Body of pancreas (tissue), 4 donors: Measurements from ENCODE around the gene AMBRA1.

Source experiments
- POLR2A ChIP-seq, 3 donors: fragments of 450-650 bp; IDR thresholded peaks; one replicate each; pipeline ENCODE4 v1.6.1; 2016; ENCODE audit warnings: antibody characterized with exemption in 3 of 3, mild to moderate bottlenecking in 2 of 3
- TF ChIP-seq, protein P1 (sequence below), 7 experiments: fragments of 450-650 bp in 4 of 7; fragments of 200-600 bp in 3 of 7; sonication (generic) in 3 of 7; IDR thresholded peaks; one replicate each; pipeline ENCODE4 v1.5.1; 2016 to 2019; ENCODE audit warnings: antibody characterized with exemption in 7 of 7

DNA sequence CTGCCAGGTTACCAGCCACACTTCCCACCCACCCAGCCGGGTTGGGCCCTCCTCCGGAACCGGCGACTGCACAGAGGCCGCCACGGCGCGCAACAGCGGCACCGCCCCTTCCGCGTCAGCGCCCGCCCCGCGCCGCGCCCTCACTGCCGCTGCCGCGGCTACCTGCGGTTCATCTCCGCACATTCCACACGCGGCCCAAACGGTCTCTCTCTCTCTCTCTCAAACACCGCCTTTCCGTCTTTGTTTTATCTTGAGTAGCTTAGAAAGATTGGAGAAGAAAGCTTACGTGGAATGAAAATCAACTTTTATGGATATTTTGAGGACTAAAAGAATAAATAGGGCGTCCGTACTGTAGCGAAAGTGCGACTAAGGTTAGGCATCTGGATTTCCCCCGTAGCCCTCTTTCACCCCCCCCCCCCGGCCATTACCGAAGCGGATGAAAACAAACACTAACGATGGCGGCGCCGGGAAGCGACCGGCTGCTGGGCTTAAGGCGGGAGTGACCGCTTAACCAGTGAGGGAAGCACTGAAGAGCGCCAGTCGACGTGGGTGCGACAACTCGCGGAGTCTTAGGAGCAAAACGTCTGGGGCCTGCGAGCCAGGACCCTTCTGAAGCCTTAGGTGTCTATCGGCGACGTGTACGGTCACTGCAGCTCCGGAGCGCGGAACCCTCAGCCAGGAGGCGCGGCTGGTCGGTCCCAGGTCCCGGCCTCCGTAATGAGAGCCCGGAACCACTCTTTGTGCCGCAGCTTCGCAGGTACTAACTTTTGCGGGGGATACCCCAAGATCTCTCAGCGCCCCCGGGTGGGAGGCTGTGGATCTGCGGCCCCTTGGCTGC lies 23.5 kb upstream of the AMBRA1 start, which contains the start of the genes ATG13 and HARBI1:
- TF ChIP-seq, protein P1, sequence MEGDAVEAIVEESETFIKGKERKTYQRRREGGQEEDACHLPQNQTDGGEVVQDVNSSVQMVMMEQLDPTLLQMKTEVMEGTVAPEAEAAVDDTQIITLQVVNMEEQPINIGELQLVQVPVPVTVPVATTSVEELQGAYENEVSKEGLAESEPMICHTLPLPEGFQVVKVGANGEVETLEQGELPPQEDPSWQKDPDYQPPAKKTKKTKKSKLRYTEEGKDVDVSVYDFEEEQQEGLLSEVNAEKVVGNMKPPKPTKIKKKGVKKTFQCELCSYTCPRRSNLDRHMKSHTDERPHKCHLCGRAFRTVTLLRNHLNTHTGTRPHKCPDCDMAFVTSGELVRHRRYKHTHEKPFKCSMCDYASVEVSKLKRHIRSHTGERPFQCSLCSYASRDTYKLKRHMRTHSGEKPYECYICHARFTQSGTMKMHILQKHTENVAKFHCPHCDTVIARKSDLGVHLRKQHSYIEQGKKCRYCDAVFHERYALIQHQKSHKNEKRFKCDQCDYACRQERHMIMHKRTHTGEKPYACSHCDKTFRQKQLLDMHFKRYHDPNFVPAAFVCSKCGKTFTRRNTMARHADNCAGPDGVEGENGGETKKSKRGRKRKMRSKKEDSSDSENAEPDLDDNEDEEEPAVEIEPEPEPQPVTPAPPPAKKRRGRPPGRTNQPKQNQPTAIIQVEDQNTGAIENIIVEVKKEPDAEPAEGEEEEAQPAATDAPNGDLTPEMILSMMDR (IDR thresholded peaks at IDR 0.05) = peak; percentile 54 to 82 (median 74)
- TF ChIP-seq POLR2A (IDR thresholded peaks at IDR 0.05) = peak; percentile 0 to 73 (median 47)
